H9 (cell line): ENCODE data around the gene TRAP1. TPM values are rescaled to one million over a fixed set of nuclear protein-coding genes. Genes with fewer than 3 reads are reported as not detected.
A peak's percentile ranks its signal among the peaks of the same experiment; 100 is the strongest.

ENCODE experiments used
- DNase-seq: peaks from one replicate; pipeline ENCODE4 v3.0.0-alpha.2; 2017
- H2AFZ ChIP-seq: one replicate; pipeline ENCODE4 v1.6.1; 2013; ENCODE audit warnings: mild to moderate bottlenecking, low read length, control low read depth, moderate library complexity
- H2AK5ac ChIP-seq: 2 replicates; pipeline ENCODE4 v1.6.1; 2013; ENCODE audit warnings: low read length, control low read depth, mixed read lengths; ENCODE audit not compliant: insufficient read length
- H2BK120ac ChIP-seq: one replicate; pipeline ENCODE4 v1.6.1; 2013; ENCODE audit warnings: low read depth, mild to moderate bottlenecking, low read length, control low read depth, inconsistent platforms; ENCODE audit not compliant: poor library complexity, severe bottlenecking
- H2BK12ac ChIP-seq: 2 replicates; pipeline ENCODE4 v1.6.1; 2013; ENCODE audit warnings: low read length, control low read depth, mixed read lengths, low read depth; ENCODE audit not compliant: insufficient read length
- H2BK15ac ChIP-seq: 2 replicates; pipeline ENCODE4 v1.6.1; 2013; ENCODE audit warnings: low read depth, low read length, control low read depth
- H2BK20ac ChIP-seq: one replicate; pipeline ENCODE4 v1.6.1; 2013; ENCODE audit warnings: low read depth, mild to moderate bottlenecking, low read length, control low read depth, inconsistent platforms; ENCODE audit not compliant: poor library complexity, severe bottlenecking
- H2BK5ac ChIP-seq: 2 replicates; pipeline ENCODE4 v1.6.1; 2013; ENCODE audit warnings: low read length, control low read depth, mixed read lengths; ENCODE audit not compliant: insufficient read length
- H3K14ac ChIP-seq: 2 replicates; pipeline ENCODE4 v1.6.1; 2013; ENCODE audit warnings: low read length, control low read depth; ENCODE audit not compliant: insufficient read depth
- H3K18ac ChIP-seq: 2 replicates; pipeline ENCODE4 v1.6.1; 2013; ENCODE audit warnings: low read depth, mild to moderate bottlenecking, mixed read lengths, low read length, control low read depth; ENCODE audit not compliant: insufficient read length
- H3K23ac ChIP-seq: 2 replicates; pipeline ENCODE4 v1.6.1; 2013; ENCODE audit warnings: low read length, control low read depth, mixed read lengths, low read depth; ENCODE audit not compliant: insufficient read length
- H3K23me2 ChIP-seq: 2 replicates; pipeline ENCODE4 v1.6.1; 2013; ENCODE audit warnings: low read depth, mild to moderate bottlenecking, mixed read lengths, low read length, control low read depth; ENCODE audit not compliant: insufficient read length, poor library complexity, severe bottlenecking
- H3K27ac ChIP-seq: 2 replicates; pipeline ENCODE4 v1.5.1; 2013; ENCODE audit warnings: low read length, control low read depth, mixed read lengths, low read depth; ENCODE audit not compliant: insufficient read length
- H3K27me3 ChIP-seq: 2 replicates; pipeline ENCODE4 v1.6.1; 2013; ENCODE audit warnings: low read length, control low read depth, inconsistent platforms; ENCODE audit not compliant: insufficient read depth
- H3K4ac ChIP-seq: 2 replicates; pipeline ENCODE4 v1.6.1; 2013; ENCODE audit warnings: low read depth, mild to moderate bottlenecking, control low read depth, inconsistent platforms, low read length, moderate library complexity
- H3K4me1 ChIP-seq: 2 replicates; pipeline ENCODE4 v1.6.1; 2013; ENCODE audit warnings: low read length, control low read depth, inconsistent platforms; ENCODE audit not compliant: insufficient read depth
- H3K4me2 ChIP-seq: 2 replicates; pipeline ENCODE4 v1.6.1; 2013; ENCODE audit warnings: low read length, control low read depth, mixed read lengths; ENCODE audit not compliant: insufficient read length, insufficient read depth
- H3K56ac ChIP-seq: 2 replicates; pipeline ENCODE4 v1.6.1; 2013; ENCODE audit warnings: low read depth, mild to moderate bottlenecking, mixed read lengths, low read length, control low read depth; ENCODE audit not compliant: insufficient read length
- H3K79me1 ChIP-seq: 2 replicates; pipeline ENCODE4 v1.6.1; 2013; ENCODE audit warnings: low read depth, mild to moderate bottlenecking, moderate library complexity, low read length, control low read depth, inconsistent platforms; ENCODE audit not compliant: insufficient read depth, poor library complexity, severe bottlenecking
- H3K79me2 ChIP-seq: 2 replicates; pipeline ENCODE4 v1.6.1; 2013; ENCODE audit warnings: low read length, control low read depth, inconsistent platforms; ENCODE audit not compliant: insufficient read depth
- H3K9ac ChIP-seq: 2 replicates; pipeline ENCODE4 v1.6.1; 2013; ENCODE audit warnings: low read length, control low read depth, mixed read lengths; ENCODE audit not compliant: insufficient read length; ENCODE audit errors: extremely low read depth
- H3K9me3 ChIP-seq: one replicate; pipeline ENCODE4 v1.6.1; 2013; ENCODE audit warnings: low read depth, low read length, inconsistent platforms; ENCODE audit not compliant: control insufficient read depth
- H3T11ph ChIP-seq: one replicate; pipeline ENCODE4 v1.6.1; 2013; ENCODE audit warnings: mild to moderate bottlenecking, low read length, control low read depth, inconsistent platforms
- H4K20me1 ChIP-seq: one replicate; pipeline ENCODE4 v1.6.1; 2013; ENCODE audit not compliant: control insufficient read depth, insufficient read length, insufficient read depth
- H4K5ac ChIP-seq: 2 replicates; pipeline ENCODE4 v1.6.1; 2013; ENCODE audit warnings: low read depth, mild to moderate bottlenecking, mixed read lengths, low read length, control low read depth; ENCODE audit not compliant: insufficient read length
- H4K8ac ChIP-seq: replicated peaks from 2 replicates; pipeline ENCODE4 v1.6.1; 2013; ENCODE audit warnings: low read length, control low read depth, mixed read lengths, low read depth; ENCODE audit not compliant: insufficient read length
- H4K91ac ChIP-seq: 2 replicates; pipeline ENCODE4 v1.6.1; 2013; ENCODE audit warnings: low read depth, mild to moderate bottlenecking, moderate library complexity, mixed read lengths, low read length, control low read depth; ENCODE audit not compliant: insufficient read length
- H3K27ac Mint-ChIP-seq, 3 experiments: 2 replicates in 2 of 3; 3 replicates in 1 of 3; pipeline ENCODE4 v1.8.0; 2020 to 2021; ENCODE audit warnings: mixed read lengths in 3 of 3, mild to moderate bottlenecking in 1 of 3, moderate library complexity in 1 of 3
- H3K27me3 Mint-ChIP-seq: 2 replicates; pipeline ENCODE4 v1.8.0; 2021; ENCODE audit warnings: low read depth, mild to moderate bottlenecking, moderate library complexity, mixed read lengths
- H3K36me3 Mint-ChIP-seq, 3 experiments: 2 replicates in 2 of 3; 3 replicates in 1 of 3; pipeline ENCODE4 v1.8.0; 2020 to 2021; ENCODE audit warnings: low read depth in 3 of 3, mixed read lengths in 3 of 3; ENCODE audit not compliant: insufficient read depth in 1 of 3
- H3K4me1 Mint-ChIP-seq, 2 experiments: 2 replicates each; pipeline ENCODE4 v1.8.0; 2020; ENCODE audit warnings: mixed read lengths in 2 of 2
- H3K4me3 Mint-ChIP-seq, 2 experiments: 2 replicates in 1 of 2; 3 replicates in 1 of 2; pipeline ENCODE4 v1.8.0; 2020 to 2021; ENCODE audit warnings: mild to moderate bottlenecking in 2 of 2, mixed read lengths in 2 of 2, moderate library complexity in 1 of 2
- H3K9me3 Mint-ChIP-seq, 2 experiments: 2 replicates in 1 of 2; 3 replicates in 1 of 2; pipeline ENCODE4 v1.8.0; 2020; ENCODE audit warnings: mild to moderate bottlenecking in 2 of 2, mixed read lengths in 2 of 2, moderate library complexity in 1 of 2
- WGBS: extraction: QIAGEN DNeasy Blood & Tissue Kit; methylation state at CpG from one replicate; pipeline ENCODE4 v1.1.7; 2013; ENCODE audit warnings: missing lambda C conversion rate, low lambda C conversion rate, mixed read lengths; ENCODE audit not compliant: insufficient read length; ENCODE audit errors: extremely low coverage; 5-methylcytosine and 5-hydroxymethylcytosine counted together
- total RNA-seq: library from RNA; stranded (reverse); gene quantifications from 2 replicates; pipeline ENCODE4 v1.2.1, GENCODE V29; 2021
- TF ChIP-seq, protein P1 (sequence below): fragments of 200-600 bp; sonication (generic); conservative IDR thresholded peaks from 3 replicates; pipeline ENCODE4 v1.8.0; 2021; ENCODE audit warnings: antibody characterized with exemption, mild to moderate bottlenecking

TRAP1 gene
- total RNA-seq, 1 experiment from 2014 or later: 211 TPM

DNA sequence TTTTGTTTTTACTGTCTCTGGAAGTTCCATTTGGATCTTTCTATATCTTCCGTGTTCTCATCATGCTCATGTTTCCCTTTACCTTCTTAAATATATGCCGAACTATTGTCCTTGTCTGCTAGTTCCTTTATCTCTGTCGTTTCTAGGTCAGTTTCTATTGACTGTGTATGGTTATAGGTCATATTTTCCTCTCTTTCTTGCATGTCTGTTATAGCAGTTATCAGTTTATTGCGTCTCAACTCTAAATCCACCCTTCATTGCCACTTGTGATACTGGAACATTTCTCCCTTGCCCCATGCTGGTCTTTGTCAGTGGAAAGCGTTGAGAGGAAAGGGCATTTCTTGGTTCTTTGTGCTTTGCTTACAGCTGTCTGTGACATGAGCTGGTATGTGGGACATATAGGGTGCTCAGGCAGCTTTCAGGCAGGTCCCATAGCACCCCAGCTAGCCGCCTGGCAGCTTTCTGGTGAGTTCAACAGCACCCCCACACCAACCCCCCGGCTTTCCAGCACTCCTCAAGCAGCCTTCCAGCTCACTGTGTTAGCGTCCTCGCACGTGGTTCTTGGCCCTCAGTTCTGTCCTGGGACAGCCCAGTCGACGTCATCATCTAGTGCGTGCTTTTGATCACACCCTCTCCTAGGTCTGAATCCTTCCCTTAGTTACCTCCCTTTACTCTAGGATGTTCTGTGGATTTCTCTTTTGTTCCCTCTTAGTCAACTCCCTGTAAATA lies 78.2 kb downstream of the TRAP1 start:
- Histone ChIP-seq H3K23ac (no peak overlapping the region), H2BK20ac (peak overlapping the region; percentile 97), H3K4me2 (no peak overlapping the region), H2BK15ac (peak overlapping the region; percentile 74; the same call in 1 of the 2 replicates), H3K4me1 (peaks cover 5% of the 10 kb centered on the region), H3K4ac (no peak overlapping the region), H3K56ac (no peak overlapping the region), H2BK120ac (no peak overlapping the region), H3T11ph (peak overlapping the region; percentile 68), H3K9me3 (no peaks in the 10 kb centered on the region), H3K23me2 (peaks cover 4% of the 10 kb centered on the region), H4K91ac (no peak overlapping the region), H2BK5ac (no peak overlapping the region), H2AK5ac (peak overlapping the region; percentile 47), H4K8ac (no peak overlapping the region), H4K5ac (no peak overlapping the region), H3K79me2 (no peaks in the 10 kb centered on the region), H2BK12ac (no peak overlapping the region), H3K18ac (peak overlapping the region; percentile 73), H3K27ac (peak overlapping the region; percentile 13), H3K79me1 (no peaks in the 10 kb centered on the region), H3K9ac (no peak overlapping the region), H2AFZ (no peak overlapping the region), H3K14ac (peak overlapping the region; percentile 85; the same call in 1 of the 2 replicates), H3K27me3 (no peaks in the 10 kb centered on the region), H4K20me1 (no peaks in the 10 kb centered on the region)
- peak overlapping the region; percentile 6 to 91 (median 38); a peak in 4 of 7 replicates for H3K27ac Mint-ChIP-seq
- H3K4me3 Mint-ChIP-seq: peak overlapping the region in 1 of 2 experiments; percentile 22; a peak in 1 of 5 replicates
- no peaks in the 10 kb centered on the region for H3K27me3 Mint-ChIP-seq
- peaks cover 3 to 9% of the 10 kb centered on the region in 2 experiments; a peak in 4 of 5 replicates for H3K9me3 Mint-ChIP-seq
- peaks cover 0 to 10% (median 5%) of the 10 kb centered on the region in 3 experiments for H3K36me3 Mint-ChIP-seq
- TF ChIP-seq, protein P1, sequence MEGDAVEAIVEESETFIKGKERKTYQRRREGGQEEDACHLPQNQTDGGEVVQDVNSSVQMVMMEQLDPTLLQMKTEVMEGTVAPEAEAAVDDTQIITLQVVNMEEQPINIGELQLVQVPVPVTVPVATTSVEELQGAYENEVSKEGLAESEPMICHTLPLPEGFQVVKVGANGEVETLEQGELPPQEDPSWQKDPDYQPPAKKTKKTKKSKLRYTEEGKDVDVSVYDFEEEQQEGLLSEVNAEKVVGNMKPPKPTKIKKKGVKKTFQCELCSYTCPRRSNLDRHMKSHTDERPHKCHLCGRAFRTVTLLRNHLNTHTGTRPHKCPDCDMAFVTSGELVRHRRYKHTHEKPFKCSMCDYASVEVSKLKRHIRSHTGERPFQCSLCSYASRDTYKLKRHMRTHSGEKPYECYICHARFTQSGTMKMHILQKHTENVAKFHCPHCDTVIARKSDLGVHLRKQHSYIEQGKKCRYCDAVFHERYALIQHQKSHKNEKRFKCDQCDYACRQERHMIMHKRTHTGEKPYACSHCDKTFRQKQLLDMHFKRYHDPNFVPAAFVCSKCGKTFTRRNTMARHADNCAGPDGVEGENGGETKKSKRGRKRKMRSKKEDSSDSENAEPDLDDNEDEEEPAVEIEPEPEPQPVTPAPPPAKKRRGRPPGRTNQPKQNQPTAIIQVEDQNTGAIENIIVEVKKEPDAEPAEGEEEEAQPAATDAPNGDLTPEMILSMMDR: no peak
- peak; percentile 40 for DNase-seq
- peaks cover 44 to 47% of the 10 kb centered on the region in 2 experiments for H3K4me1 Mint-ChIP-seq
- WGBS: no CpG with 5 or more reads among the region's 13 CpGs
